ENCODE data around the gene ACVR1B. TPM values are rescaled to one million over a fixed set of nuclear protein-coding genes. Genes with fewer than 3 reads are reported as not detected.
A peak's percentile ranks its signal among the peaks of the same experiment; 100 is the strongest.

Gene ACVR1B
- total and polyA plus RNA-seq, 10 donors: 2.8 to 27.6 (median 18.6) TPM

- no peak overlapping the region for H3K4me3 ChIP-seq
Observed at GRCh38 chr12:52027085-52027843, 75.8 kb downstream of the ACVR1B start.

GRCh38 chr12:52029685-52030084 lies 78.2 kb downstream of the ACVR1B start:
- peaks cover 15 to 58% (median 48%) of the 10 kb centered on the region in 6 donors for H3K4me1 ChIP-seq
- no peak overlapping the region for H3K4me3 ChIP-seq
- no peak overlapping the region for H3K27ac ChIP-seq
- DNase-seq: no peak
- H3K36me3 ChIP-seq: no peaks in the 10 kb centered on the region
- no peaks in the 10 kb centered on the region for H3K9me3 ChIP-seq
- H3K27me3 ChIP-seq (replicated peaks in 1 of 7): no peaks in the 10 kb centered on the region
- intact Hi-C loops (cut with DNase I; ENCODE audit: low total_unique reads): no loop called here
- WGBS, 5 donors: 52 to 70% (median 66%) methylated on average over 4 of the region's 4 CpGs
- TF ChIP-seq POLR2AphosphoS5 (IDR thresholded peaks at IDR 0.05): no peak
- no peak for TF ChIP-seq POLR2A (IDR thresholded peaks at IDR 0.05)

More at GRCh38 chr12:52027085-52027843, 75.8 kb downstream of the ACVR1B start:
- 57 to 84% (median 77%) methylated on average over 5 to 12 of the region's 12 CpGs for WGBS, 5 donors
- peaks cover 0 to 8% (median 0%) of the 10 kb centered on the region in 7 donors for H3K27me3 ChIP-seq (replicated peaks in 1 of 7)
- no peaks in the 10 kb centered on the region for H3K36me3 ChIP-seq
- H3K27ac ChIP-seq: peak overlapping the region in 1 of 8 donors; percentile 90
- DNase-seq: no peak
- intact Hi-C loops (cut with DNase I; ENCODE audit: low total_unique reads): loop anchor here (2.0 kb wide), 1 partner anchor 56 kb away; no protein-coding TSS in a partner anchor
- peaks cover 23 to 58% (median 50%) of the 10 kb centered on the region in 6 donors for H3K4me1 ChIP-seq
- H3K9me3 ChIP-seq: no peaks in the 10 kb centered on the region
- no peak for TF ChIP-seq POLR2A (IDR thresholded peaks at IDR 0.05)

- peak overlapping the region in 6 of 8 donors; percentile 28 to 60 (median 30) for H3K4me3 ChIP-seq
- H3K36me3 ChIP-seq: no peaks in the 10 kb centered on the region
- 8 to 16% (median 15%) methylated on average over 5 of the region's 5 CpGs for WGBS, 5 donors
- intact Hi-C loops (cut with DNase I; ENCODE audit: low total_unique reads): no loop called here
- no peaks in the 10 kb centered on the region for H3K9me3 ChIP-seq
- no peak for TF ChIP-seq CTCF (IDR thresholded peaks at IDR 0.05 in 8 of 11, conservative IDR thresholded peaks at IDR 0.05 in 3 of 11)
- TF ChIP-seq POLR2AphosphoS5 (IDR thresholded peaks at IDR 0.05): no peak
- peaks cover 16 to 55% (median 45%) of the 10 kb centered on the region in 6 donors for H3K4me1 ChIP-seq
- DNase-seq: no peak
- H3K27me3 ChIP-seq (replicated peaks in 1 of 7): peaks cover 0 to 12% (median 0%) of the 10 kb centered on the region in 7 donors
- H3K27ac ChIP-seq: peak overlapping the region; percentile 75 to 89 (median 86)
Observed at GRCh38 chr12:52032446-52032803, 80.9 kb downstream of the ACVR1B start.

GRCh38 chr12:52032804-52033445 lies 81.4 kb downstream of the ACVR1B start:
- intact Hi-C loops (cut with DNase I; ENCODE audit: low total_unique reads): no loop called here
- H3K4me1 ChIP-seq: peaks cover 18 to 58% (median 49%) of the 10 kb centered on the region in 6 donors
- H3K27ac ChIP-seq: peak overlapping the region; percentile 75 to 89 (median 86)
- no peaks in the 10 kb centered on the region for H3K9me3 ChIP-seq
- no peaks in the 10 kb centered on the region for H3K36me3 ChIP-seq
- H3K27me3 ChIP-seq (replicated peaks in 1 of 7): peaks cover 0 to 17% (median 0%) of the 10 kb centered on the region in 7 donors
- TF ChIP-seq POLR2AphosphoS5 (IDR thresholded peaks at IDR 0.05) (peak; percentile 82 to 91 (median 86)), CTCF (IDR thresholded peaks at IDR 0.05 in 8 of 11, conservative IDR thresholded peaks at IDR 0.05 in 3 of 11) (peak in 1 of 11 experiments; percentile 22), POLR2A (IDR thresholded peaks at IDR 0.05) (peak in 1 of 3 donors; percentile 48)
- H3K4me3 ChIP-seq: peak overlapping the region in 6 of 8 donors; percentile 28 to 60 (median 30)
- peak; percentile 98 for DNase-seq
- WGBS, 5 donors: 0 to 1% (median 0%) methylated on average over 19 to 48 of the region's 48 CpGs

All from spleen (tissue), 11 donors.